22Rv1 (cell line): ENCODE results near the gene PRRC2C.

Source experiments
- H3K27ac ChIP-seq: fragments of 450-650 bp; 2 replicates; pipeline ENCODE4 v1.5.1; 2017
- ZFX ChIP-seq: fragments of 450-650 bp; IDR thresholded peaks from 2 replicates; pipeline ENCODE4 v1.6.1; 2017; ENCODE audit warnings: antibody characterized with exemption, borderline replicate concordance
- TF ChIP-seq, protein P1 (sequence below): fragments of 450-650 bp; IDR thresholded peaks from 2 replicates; pipeline ENCODE4 v1.5.1; 2017; ENCODE audit warnings: mild to moderate bottlenecking

Gene PRRC2C

GRCh38 chr1:171636141-171636540 lies 150.8 kb downstream of the PRRC2C start:
- TF ChIP-seq ZFX: no peak
- TF ChIP-seq, protein P1, sequence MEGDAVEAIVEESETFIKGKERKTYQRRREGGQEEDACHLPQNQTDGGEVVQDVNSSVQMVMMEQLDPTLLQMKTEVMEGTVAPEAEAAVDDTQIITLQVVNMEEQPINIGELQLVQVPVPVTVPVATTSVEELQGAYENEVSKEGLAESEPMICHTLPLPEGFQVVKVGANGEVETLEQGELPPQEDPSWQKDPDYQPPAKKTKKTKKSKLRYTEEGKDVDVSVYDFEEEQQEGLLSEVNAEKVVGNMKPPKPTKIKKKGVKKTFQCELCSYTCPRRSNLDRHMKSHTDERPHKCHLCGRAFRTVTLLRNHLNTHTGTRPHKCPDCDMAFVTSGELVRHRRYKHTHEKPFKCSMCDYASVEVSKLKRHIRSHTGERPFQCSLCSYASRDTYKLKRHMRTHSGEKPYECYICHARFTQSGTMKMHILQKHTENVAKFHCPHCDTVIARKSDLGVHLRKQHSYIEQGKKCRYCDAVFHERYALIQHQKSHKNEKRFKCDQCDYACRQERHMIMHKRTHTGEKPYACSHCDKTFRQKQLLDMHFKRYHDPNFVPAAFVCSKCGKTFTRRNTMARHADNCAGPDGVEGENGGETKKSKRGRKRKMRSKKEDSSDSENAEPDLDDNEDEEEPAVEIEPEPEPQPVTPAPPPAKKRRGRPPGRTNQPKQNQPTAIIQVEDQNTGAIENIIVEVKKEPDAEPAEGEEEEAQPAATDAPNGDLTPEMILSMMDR: no peak
- H3K27ac ChIP-seq: no peak overlapping the region

- H3K27ac ChIP-seq: no peak overlapping the region
- no peak for TF ChIP-seq ZFX
- TF ChIP-seq, protein P1: no peak
Measured at GRCh38 chr1:171637928-171638576, 152.7 kb downstream of the PRRC2C start.

GRCh38 chr1:171640225-171640624 lies 154.9 kb downstream of the PRRC2C start:
- no peak overlapping the region for H3K27ac ChIP-seq

GRCh38 chr1:171641076-171641864 lies 155.9 kb downstream of the PRRC2C start:
- H3K27ac ChIP-seq: no peak overlapping the region
- TF ChIP-seq, protein P1: no peak
- TF ChIP-seq ZFX: no peak

More at GRCh38 chr1:171640225-171640624, 154.9 kb downstream of the PRRC2C start:
- TF ChIP-seq, protein P1: no peak
- no peak for TF ChIP-seq ZFX

- H3K27ac ChIP-seq: no peak overlapping the region
- TF ChIP-seq, protein P1: no peak
- no peak for TF ChIP-seq ZFX
Measured at GRCh38 chr1:171642197-171642596, 156.9 kb downstream of the PRRC2C start.
